D341Med (cell line): ENCODE results near the gene EPB41L2.

Experiments used
- DNase-seq: peaks from one replicate; pipeline ENCODE4 v3.0.0; 2012; ENCODE audit warnings: low spot score

The EPB41L2 gene

GRCh38 chr6:130864344-130864743, 198.7 kb downstream of the EPB41L2 start:
- no peak for DNase-seq

GRCh38 chr6:130863415-130864230, 199.4 kb downstream of the EPB41L2 start:
- DNase-seq = no peak

GRCh38 chr6:130862370-130862769, 200.7 kb downstream of the EPB41L2 start:
- no peak for DNase-seq

- DNase-seq = no peak
These were observed 203.7 kb downstream of the EPB41L2 start for GRCh38 chr6:130859161-130859867.

GRCh38 chr6:130858498-130859160, 204.4 kb downstream of the EPB41L2 start:
- DNase-seq = no peak

- DNase-seq = no peak
These were observed 205.0 kb downstream of the EPB41L2 start for GRCh38 chr6:130858054-130858453.

GRCh38 chr6:130853555-130854183, 209.4 kb downstream of the EPB41L2 start:
- no peak for DNase-seq

- no peak for DNase-seq
These were observed 210.0 kb downstream of the EPB41L2 start for GRCh38 chr6:130852844-130853554.

GRCh38 chr6:130851026-130851425, 212.0 kb downstream of the EPB41L2 start:
- DNase-seq = no peak

- no peak for DNase-seq
These were observed 213.5 kb downstream of the EPB41L2 start for GRCh38 chr6:130849594-130849993.

GRCh38 chr6:130848945-130849344, 214.1 kb downstream of the EPB41L2 start:
- no peak for DNase-seq

- no peak for DNase-seq
These were observed 215.8 kb downstream of the EPB41L2 start for GRCh38 chr6:130847001-130847910.

- no peak for DNase-seq
These were observed 216.5 kb downstream of the EPB41L2 start for GRCh38 chr6:130846501-130846900.

- DNase-seq = peak; percentile 49
These were observed 219.3 kb downstream of the EPB41L2 start for GRCh38 chr6:130843575-130844320.

GRCh38 chr6:130841128-130841728, 221.8 kb downstream of the EPB41L2 start:
- DNase-seq = no peak

GRCh38 chr6:130840050-130840449, 223.0 kb downstream of the EPB41L2 start:
- DNase-seq = no peak

GRCh38 chr6:130839379-130839778, 223.7 kb downstream of the EPB41L2 start:
- DNase-seq = no peak

- DNase-seq = no peak
These were observed 224.1 kb downstream of the EPB41L2 start for GRCh38 chr6:130838951-130839350.

GRCh38 chr6:130838250-130838860, 224.7 kb downstream of the EPB41L2 start:
- DNase-seq = no peak
